Islet of Langerhans (tissue), 1 donor: ENCODE data around the gene STRAP.
"Not testable (repeated sequence)": the region's sequence is repeated elsewhere in the genome, so short reads cannot be mapped to it uniquely, and the experiment has no call there.

Experiments used
- FAIRE-seq: peaks from one replicate; lab custom pipeline; 2011; peaks lifted over from hg19 to GRCh38; lab: Jason Lieb, UNC

Gene STRAP

GRCh38 chr12:15928346-15928745, 46.2 kb downstream of the STRAP start:
- FAIRE-seq, result no peak

GRCh38 chr12:15928870-15929571, 46.8 kb downstream of the STRAP start:
- FAIRE-seq, result no peak

GRCh38 chr12:15931590-15932053, 49.4 kb downstream of the STRAP start:
- no peak for FAIRE-seq

- FAIRE-seq, result no peak
Observed at GRCh38 chr12:15932327-15932726, 50.1 kb downstream of the STRAP start.

GRCh38 chr12:15932971-15933370, 50.8 kb downstream of the STRAP start:
- no peak for FAIRE-seq

GRCh38 chr12:15933751-15934150, 51.6 kb downstream of the STRAP start:
- FAIRE-seq, result no peak

GRCh38 chr12:15936751-15937150, 54.6 kb downstream of the STRAP start:
- no peak for FAIRE-seq

- no peak for FAIRE-seq
Observed at GRCh38 chr12:15937902-15938301, 55.7 kb downstream of the STRAP start.

GRCh38 chr12:15939111-15939510, 56.9 kb downstream of the STRAP start:
- FAIRE-seq, result no peak

GRCh38 chr12:15942475-15942874, 60.3 kb downstream of the STRAP start:
- FAIRE-seq, result no peak

GRCh38 chr12:15943519-15943918, 61.3 kb downstream of the STRAP start:
- not testable (repeated sequence) for FAIRE-seq

GRCh38 chr12:15948461-15948860, 66.3 kb downstream of the STRAP start:
- not testable (repeated sequence) for FAIRE-seq
